Activated naive CD8-positive, alpha-beta T cell treated with anti-CD3 and anti-CD28 coated beads, Interleukin-2, amount 50 U/mL, for 16 hours (primary cell): ENCODE results near the gene EML1.

Source experiments
- DNase-seq: peaks from one replicate; pipeline ENCODE4 v3.0.0-alpha.2; 2020; ENCODE audit warnings: low read depth, low spot score

EML1 gene

GRCh38 chr14:99803803-99804202 lies 10.6 kb downstream of the EML1 start:
- no peak for DNase-seq

- no peak for DNase-seq
These were observed 12.7 kb downstream of the EML1 start for GRCh38 chr14:99805757-99806439.

DNA sequence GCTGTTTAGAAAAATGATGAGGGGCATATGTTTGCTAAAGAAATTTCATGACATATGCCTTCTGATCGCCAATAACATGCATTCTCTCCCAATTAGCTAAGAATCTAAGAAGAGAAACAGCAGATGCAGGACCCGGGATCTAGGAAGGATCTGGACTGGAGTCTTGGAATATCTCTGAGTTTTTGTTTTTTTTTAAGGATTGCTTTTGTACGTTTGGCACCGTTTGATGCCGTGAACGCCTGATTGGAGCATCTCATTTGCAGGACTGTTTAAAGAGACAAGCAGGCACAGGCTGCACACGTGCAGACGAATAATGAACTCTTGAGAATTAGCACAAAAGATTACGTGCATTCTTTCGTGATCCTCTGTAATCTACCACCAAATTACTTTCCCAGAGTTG lies 13.6 kb downstream of the EML1 start:
- DNase-seq: no peak

DNA sequence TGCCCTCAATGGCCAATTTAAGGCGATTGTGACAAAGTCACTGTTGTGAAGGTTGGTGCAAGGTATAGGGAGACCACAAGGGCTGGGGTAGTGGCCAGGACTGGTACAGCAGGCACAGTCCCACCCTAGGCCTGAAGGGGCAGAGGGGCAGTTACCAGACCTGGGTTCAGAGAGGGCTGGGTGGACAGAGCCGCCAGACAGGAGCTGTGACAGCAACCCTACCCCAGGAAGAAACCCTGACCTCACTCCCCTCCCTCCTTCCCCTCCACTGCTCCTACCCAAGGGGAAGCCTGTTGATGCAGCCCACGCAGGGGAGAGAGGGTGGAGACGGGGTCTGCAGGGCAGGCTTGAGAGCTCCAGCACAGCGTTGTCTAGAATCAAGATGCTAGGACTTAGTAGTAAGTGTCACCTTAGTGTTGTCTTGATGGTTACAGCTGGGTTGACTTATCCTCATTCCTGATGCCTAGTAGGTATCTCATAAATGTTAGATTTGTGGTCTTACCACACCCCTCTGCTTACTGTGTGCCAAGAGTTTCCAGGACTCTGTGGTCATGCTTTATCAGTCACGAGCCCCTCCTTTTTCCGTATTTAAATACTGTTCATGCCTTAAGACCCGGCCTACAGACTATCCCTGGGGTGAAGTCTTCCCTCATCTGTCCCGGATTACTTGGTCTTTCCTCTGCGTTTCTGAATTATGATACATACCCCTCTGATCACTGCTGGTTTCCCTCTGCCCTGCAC lies 14.4 kb downstream of the EML1 start:
- no peak for DNase-seq

- no peak for DNase-seq
These were observed 14.9 kb downstream of the EML1 start for GRCh38 chr14:99808154-99808505.

- no peak for DNase-seq
These were observed 15.3 kb downstream of the EML1 start for GRCh38 chr14:99808515-99808914.

- no peak for DNase-seq
These were observed 16.1 kb downstream of the EML1 start for GRCh38 chr14:99809360-99809759.

DNA sequence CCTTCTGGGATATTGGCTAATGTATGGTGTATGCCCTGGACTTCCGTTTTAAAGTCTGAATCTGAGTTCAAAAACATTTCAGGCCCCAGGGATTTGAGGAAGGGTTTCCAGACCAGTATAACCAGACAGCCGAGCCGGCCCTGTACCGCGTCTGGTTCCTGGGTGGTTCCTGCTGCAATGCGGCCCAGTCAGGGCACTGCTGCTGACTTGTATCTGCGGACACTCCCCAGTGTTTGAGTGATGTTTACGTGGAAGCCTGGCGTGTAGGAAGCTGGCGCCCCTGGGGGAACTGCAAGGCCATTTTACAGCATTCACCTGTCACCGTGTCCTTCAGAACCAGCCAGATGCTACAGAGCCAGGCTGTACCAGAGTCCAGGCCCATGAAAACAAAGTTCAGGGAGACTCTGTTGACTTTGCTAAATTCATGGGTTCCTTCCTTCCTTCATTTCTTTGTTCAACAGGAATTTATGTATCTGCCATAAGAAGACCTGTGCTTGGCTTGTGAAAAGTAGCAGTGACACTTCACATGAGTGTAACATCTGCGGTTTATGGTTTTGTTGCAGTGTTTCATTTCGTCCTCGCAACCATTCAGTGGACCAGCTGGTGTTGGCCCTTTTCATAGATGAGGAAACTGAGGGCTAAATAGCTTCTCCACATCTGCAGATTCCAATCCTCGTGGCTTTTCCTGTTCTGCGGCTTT lies 16.8 kb downstream of the EML1 start:
- no peak for DNase-seq

- no peak for DNase-seq
These were observed 17.3 kb downstream of the EML1 start for GRCh38 chr14:99810559-99810874.

GRCh38 chr14:99812096-99812750 lies 19.0 kb downstream of the EML1 start:
- DNase-seq: no peak

GRCh38 chr14:99812892-99813291 lies 19.7 kb downstream of the EML1 start:
- DNase-seq: no peak

GRCh38 chr14:99815696-99816095 lies 22.5 kb downstream of the EML1 start:
- no peak for DNase-seq

- DNase-seq: no peak
These were observed 23.0 kb downstream of the EML1 start for GRCh38 chr14:99816217-99816616.

- no peak for DNase-seq
These were observed 23.4 kb downstream of the EML1 start for GRCh38 chr14:99816642-99817041.

DNA sequence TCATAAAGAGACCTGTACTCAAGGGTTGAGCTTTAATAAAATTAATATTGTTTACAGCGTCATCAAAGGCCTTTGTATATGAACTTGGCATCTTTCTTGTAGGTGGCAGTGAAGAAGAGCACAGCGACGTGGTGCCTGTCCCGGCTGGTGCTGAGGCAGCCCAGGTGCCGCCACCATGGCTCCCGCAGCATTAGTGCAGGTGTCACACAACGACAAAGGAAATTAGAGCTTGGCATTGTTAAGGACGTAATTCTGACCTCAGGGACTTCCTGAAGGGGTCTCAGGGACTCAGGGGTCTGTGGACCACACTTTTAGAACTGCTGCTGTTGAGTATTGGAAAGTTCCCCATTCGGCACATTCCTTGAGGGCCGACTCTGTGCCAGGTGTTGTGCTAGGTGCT lies 24.1 kb downstream of the EML1 start:
- DNase-seq: no peak

GRCh38 chr14:99818503-99819036 lies 25.4 kb downstream of the EML1 start:
- DNase-seq: no peak

GRCh38 chr14:99819514-99819913 lies 26.3 kb downstream of the EML1 start:
- DNase-seq: no peak

DNA sequence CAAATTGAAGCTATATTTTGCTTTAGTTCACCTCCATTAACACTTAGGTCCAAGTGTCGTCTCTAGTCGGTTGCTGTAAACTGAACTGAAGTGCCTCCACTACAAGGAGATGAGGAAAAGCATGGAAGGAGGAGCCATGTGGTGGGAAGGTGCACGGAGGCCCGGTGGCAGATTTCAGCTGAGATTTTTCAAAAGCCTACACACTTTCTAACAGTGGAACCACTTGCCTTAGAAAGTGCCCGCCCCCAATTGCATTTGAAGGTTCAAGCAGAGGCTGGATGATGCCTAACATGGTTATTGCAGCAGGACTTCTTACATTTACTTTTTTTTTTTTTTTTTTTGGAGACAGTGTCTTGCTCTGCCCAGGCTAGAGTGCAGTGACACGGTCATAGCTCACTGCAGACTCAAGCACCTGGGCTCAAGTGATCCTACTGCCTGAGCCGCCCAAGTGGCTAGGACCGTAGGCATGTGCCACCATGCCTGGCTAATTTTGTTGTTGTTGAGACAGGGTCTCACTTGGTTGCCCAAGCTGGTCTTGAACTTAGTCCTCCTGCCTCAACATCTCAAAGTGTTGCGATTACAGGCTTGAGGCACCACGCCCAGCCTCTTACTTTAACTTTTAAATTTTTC lies 27.6 kb downstream of the EML1 start:
- DNase-seq: no peak

GRCh38 chr14:99821519-99822508 lies 28.6 kb downstream of the EML1 start:
- DNase-seq: no peak

DNA sequence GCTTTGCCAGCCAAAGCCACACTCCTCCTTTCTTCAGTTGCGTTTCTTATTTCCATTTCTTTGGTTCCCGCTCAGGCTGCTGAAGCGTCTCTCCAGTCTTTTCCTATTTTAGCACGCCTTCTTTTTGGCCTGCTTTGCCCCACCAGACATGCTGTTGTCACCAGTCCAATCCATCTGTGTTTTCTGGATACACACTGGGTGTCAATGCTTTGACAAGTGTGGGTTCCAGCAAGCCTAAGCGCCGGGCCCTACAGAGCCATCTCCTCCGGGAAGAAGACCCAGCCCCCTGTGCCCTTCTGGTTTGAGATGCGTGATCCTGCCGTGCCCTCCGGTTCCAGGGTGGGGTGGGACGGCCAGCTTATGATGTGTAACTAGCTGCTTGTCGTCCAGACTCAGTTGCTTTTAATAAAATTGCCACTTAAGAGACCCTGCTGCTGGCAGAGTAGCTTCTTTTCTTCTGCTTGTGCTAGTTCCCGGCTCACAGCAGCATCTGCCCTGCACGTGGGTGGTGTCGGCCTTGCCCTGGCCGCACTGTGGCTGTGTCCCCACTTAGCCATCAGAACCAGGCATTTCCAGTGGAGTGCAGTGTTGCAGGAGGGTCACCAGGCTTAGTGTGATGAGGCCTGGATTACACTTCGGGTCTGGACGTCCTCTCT lies 29.7 kb downstream of the EML1 start:
- DNase-seq: no peak
